Testis (tissue), 3 donors: ENCODE measurements around the gene MYRF. TPM values are rescaled to one million over a fixed set of nuclear protein-coding genes. Genes with fewer than 3 reads are reported as not detected.

ENCODE experiments used
- DNase-seq: peaks from one replicate; pipeline ENCODE4 v3.0.0-alpha.2; 2019
- H3K27ac ChIP-seq, 2 donors: fragments of 200-600 bp; sonication (generic); one replicate each; pipeline ENCODE4 v1.5.1; 2019
- H3K27me3 ChIP-seq: fragments of 200-600 bp; sonication (generic); one replicate; pipeline ENCODE4 v1.5.1; 2019
- H3K36me3 ChIP-seq: fragments of 200-600 bp; sonication (generic); one replicate; pipeline ENCODE4 v1.5.1; 2017; ENCODE audit warnings: low read depth; ENCODE audit errors: missing control alignments
- H3K4me1 ChIP-seq: fragments of 200-600 bp; sonication (generic); one replicate; pipeline ENCODE4 v1.5.1; 2019
- H3K4me3 ChIP-seq, 2 donors: fragments of 200-600 bp; sonication (generic); one replicate each; pipeline ENCODE4 v1.5.1; 2017 to 2019
- H3K9me3 ChIP-seq: fragments of 200-600 bp; sonication (generic); one replicate; pipeline ENCODE4 v1.5.1; 2017
- POLR2A ChIP-seq: fragments of 450-650 bp; IDR thresholded peaks from one replicate; pipeline ENCODE4 v1.6.1; 2017; ENCODE audit warnings: antibody characterized with exemption, mild to moderate bottlenecking, moderate library complexity
- WGBS, 2 donors: methylation state at CpG; one replicate each; pipeline ENCODE4 v1.1.5; 2018; 5-methylcytosine and 5-hydroxymethylcytosine counted together
- intact Hi-C: fragments of 100-400 bp; cut with DNase I; formaldehyde crosslinking; loops from one replicate; pipeline ENCODE4 v1.15.1; 2023; ENCODE audit warnings: low total_unique reads
- microRNA counts, 2 donors: library from miRNA; unstranded; fragments of <30 nt; microRNA quantifications; one replicate each; lab custom pipeline; 2016
- polyA plus RNA-seq: library from polyadenylated mRNA; stranded (reverse); fragments of 350-450 nt; fragmentation: Illumina TruSeq; extraction: RNeasy Lipid Tissue Mini Kit (QIAGEN cat#74804); gene quantifications from one replicate; pipeline ENCODE4 v1.2.3, GENCODE V29; 2014; ENCODE audit warnings: low read depth, low replicate concordance; ENCODE audit not compliant: insufficient read depth
- total RNA-seq, 2 donors: library from RNA; depleted of rRNA; stranded (reverse); fragments of >200 nt; gene quantifications; one replicate each; pipeline ENCODE4 v1.2.3, GENCODE V29; 2016
- TF ChIP-seq, protein P1 (sequence below), 3 experiments: fragments of 450-650 bp in 2 of 3; fragments of 200-600 bp in 1 of 3; sonication (generic) in 1 of 3; IDR thresholded peaks; one replicate each; pipeline ENCODE4 v1.5.1; 2016 to 2019; ENCODE audit warnings: antibody characterized with exemption in 3 of 3, mild to moderate bottlenecking in 2 of 3, moderate library complexity in 1 of 3

The MYRF gene
- total and polyA plus RNA-seq, 3 donors from 2014 or later = 9.2 to 15.2 (median 10.7) TPM

DNA sequence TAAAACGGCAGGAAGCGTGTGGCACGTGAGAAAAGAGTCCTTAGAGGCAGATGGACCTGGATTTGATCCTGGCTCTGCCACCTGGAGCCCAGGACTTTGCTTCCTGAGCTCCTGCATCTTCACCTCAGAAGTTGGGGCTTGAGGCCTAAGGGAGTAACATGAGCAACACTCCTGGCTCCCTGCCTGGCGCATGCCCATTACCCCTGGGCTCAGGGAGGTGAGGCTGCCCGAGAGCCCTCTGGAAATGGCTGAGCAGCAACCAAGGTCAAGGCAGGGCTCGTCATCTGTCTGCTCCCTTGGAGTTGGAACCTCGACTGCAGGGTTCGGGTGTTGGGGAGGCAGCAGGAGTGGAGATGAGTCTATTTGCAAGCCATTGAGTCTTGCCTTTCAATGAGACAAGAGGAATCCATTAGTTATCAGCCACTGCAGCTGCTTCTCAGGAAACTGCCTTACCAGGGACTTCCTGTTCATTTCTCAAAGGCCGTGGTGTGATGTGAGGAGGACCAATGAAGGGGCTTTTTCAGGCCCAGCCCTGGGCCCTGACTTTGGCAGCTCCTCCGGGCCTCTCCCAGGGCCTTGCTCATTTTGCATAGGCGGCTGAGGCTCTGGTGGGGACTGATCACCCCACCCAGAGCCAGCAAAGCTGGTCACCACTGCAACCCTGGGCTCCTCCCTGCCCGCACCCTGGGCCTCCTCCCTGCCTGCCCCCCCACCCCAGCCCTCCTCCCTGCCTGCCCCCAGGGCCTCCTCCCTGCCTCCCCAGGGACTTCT, 82.0 kb downstream of the MYRF start:
- Histone ChIP-seq H3K27ac (peak overlapping the region; percentile 12 to 79), H3K27me3 (no peaks in the 10 kb centered on the region), H3K36me3 (no peaks in the 10 kb centered on the region), H3K4me3 (no peak overlapping the region), H3K4me1 (peaks cover 47% of the 10 kb centered on the region), H3K9me3 (no peaks in the 10 kb centered on the region)
- no peak for TF ChIP-seq POLR2A
- TF ChIP-seq, protein P1, sequence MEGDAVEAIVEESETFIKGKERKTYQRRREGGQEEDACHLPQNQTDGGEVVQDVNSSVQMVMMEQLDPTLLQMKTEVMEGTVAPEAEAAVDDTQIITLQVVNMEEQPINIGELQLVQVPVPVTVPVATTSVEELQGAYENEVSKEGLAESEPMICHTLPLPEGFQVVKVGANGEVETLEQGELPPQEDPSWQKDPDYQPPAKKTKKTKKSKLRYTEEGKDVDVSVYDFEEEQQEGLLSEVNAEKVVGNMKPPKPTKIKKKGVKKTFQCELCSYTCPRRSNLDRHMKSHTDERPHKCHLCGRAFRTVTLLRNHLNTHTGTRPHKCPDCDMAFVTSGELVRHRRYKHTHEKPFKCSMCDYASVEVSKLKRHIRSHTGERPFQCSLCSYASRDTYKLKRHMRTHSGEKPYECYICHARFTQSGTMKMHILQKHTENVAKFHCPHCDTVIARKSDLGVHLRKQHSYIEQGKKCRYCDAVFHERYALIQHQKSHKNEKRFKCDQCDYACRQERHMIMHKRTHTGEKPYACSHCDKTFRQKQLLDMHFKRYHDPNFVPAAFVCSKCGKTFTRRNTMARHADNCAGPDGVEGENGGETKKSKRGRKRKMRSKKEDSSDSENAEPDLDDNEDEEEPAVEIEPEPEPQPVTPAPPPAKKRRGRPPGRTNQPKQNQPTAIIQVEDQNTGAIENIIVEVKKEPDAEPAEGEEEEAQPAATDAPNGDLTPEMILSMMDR (IDR thresholded peaks at IDR 0.05) = no peak
- 38 to 50% methylated on average over 5 to 12 of the region's 12 CpGs for WGBS, 2 donors
- peak; percentile 66 for DNase-seq
- intact Hi-C loops = no loop called here

DNA sequence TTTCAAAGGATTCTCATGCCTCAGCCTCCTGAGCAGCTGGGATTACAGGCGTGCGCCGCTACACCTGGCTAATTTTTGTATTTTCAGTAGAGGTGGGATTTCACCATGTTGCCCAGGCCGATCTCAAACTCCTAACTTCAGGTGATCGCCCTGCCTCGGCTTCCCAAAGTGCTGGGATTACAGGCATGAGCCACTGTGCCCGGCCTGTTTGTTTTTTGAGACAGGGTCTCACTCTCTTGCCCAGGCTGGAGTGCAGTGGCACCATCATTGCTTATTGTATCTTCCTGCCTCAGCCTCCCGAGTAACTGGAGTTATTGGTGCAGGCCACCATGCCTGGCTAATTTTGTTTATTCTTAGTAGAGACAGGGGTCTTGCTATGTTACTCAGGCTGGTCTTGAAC, 83.8 kb downstream of the MYRF start:
- intact Hi-C loops = no loop called here
- no peak for TF ChIP-seq POLR2A
- TF ChIP-seq, protein P1 (IDR thresholded peaks at IDR 0.05) = no peak
- no peak for DNase-seq
- WGBS, 2 donors = 93 to 94% methylated on average over 6 to 8 of the region's 8 CpGs
- Histone ChIP-seq H3K36me3 (no peaks in the 10 kb centered on the region), H3K4me1 (peaks cover 34% of the 10 kb centered on the region), H3K27me3 (no peaks in the 10 kb centered on the region), H3K27ac (no peak overlapping the region), H3K9me3 (no peaks in the 10 kb centered on the region), H3K4me3 (no peak overlapping the region)

DNA sequence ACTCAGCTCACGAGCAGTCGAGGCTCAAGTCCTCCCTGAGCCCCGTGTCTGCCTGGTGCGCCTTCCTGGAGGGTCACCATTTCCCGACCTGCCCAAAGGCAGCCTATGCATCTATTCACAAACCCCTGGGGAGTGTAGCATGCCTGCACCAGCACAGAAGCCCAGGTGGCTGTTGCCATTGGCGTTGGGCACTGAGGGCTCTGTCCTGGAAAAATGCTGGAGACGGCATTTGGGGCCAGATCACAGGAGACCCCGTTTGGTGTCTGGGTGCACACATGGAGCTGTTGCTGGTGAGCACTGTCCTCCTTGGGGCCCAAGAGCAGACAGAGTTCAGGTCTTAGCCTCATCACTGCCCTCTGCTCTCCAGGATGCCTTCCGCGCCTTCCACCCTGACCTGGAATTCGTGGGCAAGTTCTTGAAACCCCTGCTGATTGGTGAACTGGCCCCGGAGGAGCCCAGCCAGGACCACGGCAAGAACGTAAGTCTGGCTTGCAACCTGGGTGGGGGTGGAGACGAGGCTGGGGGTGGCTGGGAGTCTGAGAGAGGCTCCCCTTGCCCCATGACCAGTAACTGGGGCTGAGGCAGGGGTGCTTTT, 85.1 kb downstream of the MYRF start:
- Histone ChIP-seq H3K4me3 (no peak overlapping the region), H3K4me1 (peaks cover 34% of the 10 kb centered on the region), H3K27ac (no peak overlapping the region), H3K27me3 (no peaks in the 10 kb centered on the region), H3K36me3 (no peaks in the 10 kb centered on the region), H3K9me3 (no peaks in the 10 kb centered on the region)
- TF ChIP-seq, protein P1 (IDR thresholded peaks at IDR 0.05) = no peak
- no peak for TF ChIP-seq POLR2A
- intact Hi-C loops = no loop called here
- DNase-seq = no peak
- WGBS, 2 donors = 89 to 93% methylated on average over 9 to 15 of the region's 15 CpGs

MicroRNAs within 50 kb of the gene (microRNA counts, 767-probe panel; counts per million panel counts)
- microRNA hsa-miR-1908 (lab: Ali Mortazavi, UCI) = 0 to 152 counts per million in 2 donors
- 0 to 152 counts per million in 2 donors for microRNA hsa-miR-611 (lab: Ali Mortazavi, UCI)

Other genes with a start within 250 kb of the MYRF start
- 1 to 10 TPM; 4.8 to 6.4 TPM for gene LRRC10B, start 243.9 kb upstream of the MYRF start, total RNA-seq
- 5.5 TPM for gene LRRC10B, start 243.9 kb upstream of the MYRF start, polyA plus RNA-seq
- gene SYT7, start 171.6 kb upstream of the MYRF start, total RNA-seq = 1 to 10 TPM; 8.7 to 9.0 TPM
- 5.9 TPM for gene SYT7, start 171.6 kb upstream of the MYRF start, polyA plus RNA-seq
- gene DAGLA, start 72.2 kb upstream of the MYRF start, total RNA-seq = 1 to 10 TPM; 7.1 to 8.3 TPM
- 5.1 TPM for gene DAGLA, start 72.2 kb upstream of the MYRF start, polyA plus RNA-seq
- gene TMEM258, start 40.0 kb downstream of the MYRF start, total RNA-seq = 10 to 100 TPM; 46.7 to 55.6 TPM
- gene TMEM258, start 40.0 kb downstream of the MYRF start, polyA plus RNA-seq = 162 TPM
- 10 to 100 TPM; 22.7 to 31.5 TPM for gene FEN1, start 40.3 kb downstream of the MYRF start, total RNA-seq
- 27.3 TPM for gene FEN1, start 40.3 kb downstream of the MYRF start, polyA plus RNA-seq
- gene FADS1, start 64.4 kb downstream of the MYRF start, total RNA-seq = 10 to 100 TPM; 24.5 to 39.8 TPM
- 21.1 TPM for gene FADS1, start 64.4 kb downstream of the MYRF start, polyA plus RNA-seq
- gene FADS2, start 75.7 kb downstream of the MYRF start, total RNA-seq = 100 to 1,000 TPM in 1 of 2 donors, 10 to 100 TPM in 1; 73.5 to 123 TPM
- gene FADS2, start 75.7 kb downstream of the MYRF start, polyA plus RNA-seq = 80.8 TPM
- gene FADS3, start 138.9 kb downstream of the MYRF start, total RNA-seq = 10 to 100 TPM; 50.6 to 88.5 TPM
- 20.5 TPM for gene FADS3, start 138.9 kb downstream of the MYRF start, polyA plus RNA-seq
- gene RAB3IL1, start 164.9 kb downstream of the MYRF start, total RNA-seq = 10 to 100 TPM; 57.7 to 65.8 TPM
- gene RAB3IL1, start 164.9 kb downstream of the MYRF start, polyA plus RNA-seq = 88.2 TPM
- gene BEST1, start 197.7 kb downstream of the MYRF start, total RNA-seq = 10 to 100 TPM; 21.0 to 33.4 TPM
- 9.2 TPM for gene BEST1, start 197.7 kb downstream of the MYRF start, polyA plus RNA-seq
- gene FTH1, start 215.0 kb downstream of the MYRF start, total RNA-seq = 1,000 to 10,000 TPM; 1,162 to 1,419 TPM
- gene FTH1, start 215.0 kb downstream of the MYRF start, polyA plus RNA-seq = 2,237 TPM